GM19468 (cell line): ENCODE measurements around the gene ZNF408.

Source experiments
- ATAC-seq: cut with Tn5 transposase; IDR thresholded peaks from one replicate; pipeline ENCODE4 v1.9.1; 2021; ENCODE audit warnings: mild to moderate bottlenecking, moderate library complexity, moderate number of reproducible peaks; ENCODE audit not compliant: unreplicated experiment; ENCODE audit errors: extremely low read depth

Gene ZNF408

DNA sequence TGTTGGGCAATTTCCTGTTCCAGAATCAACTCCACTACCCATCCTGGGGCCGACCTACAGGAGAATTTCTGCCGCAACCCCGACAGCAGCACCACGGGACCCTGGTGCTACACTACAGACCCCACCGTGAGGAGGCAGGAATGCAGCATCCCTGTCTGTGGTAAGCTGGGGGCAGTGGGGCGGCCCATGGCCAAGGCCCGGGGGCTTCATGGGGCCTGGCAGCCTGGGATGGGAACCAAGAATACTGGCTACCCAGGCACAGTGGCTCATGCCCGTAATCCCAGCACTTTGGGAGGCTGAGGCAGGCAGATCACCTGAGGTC is 22.5 kb downstream of the ZNF408 start:
- ATAC-seq: no peak

- no peak for ATAC-seq
Measured at GRCh38 chr11:46724088-46724487, 23.3 kb downstream of the ZNF408 start.

DNA sequence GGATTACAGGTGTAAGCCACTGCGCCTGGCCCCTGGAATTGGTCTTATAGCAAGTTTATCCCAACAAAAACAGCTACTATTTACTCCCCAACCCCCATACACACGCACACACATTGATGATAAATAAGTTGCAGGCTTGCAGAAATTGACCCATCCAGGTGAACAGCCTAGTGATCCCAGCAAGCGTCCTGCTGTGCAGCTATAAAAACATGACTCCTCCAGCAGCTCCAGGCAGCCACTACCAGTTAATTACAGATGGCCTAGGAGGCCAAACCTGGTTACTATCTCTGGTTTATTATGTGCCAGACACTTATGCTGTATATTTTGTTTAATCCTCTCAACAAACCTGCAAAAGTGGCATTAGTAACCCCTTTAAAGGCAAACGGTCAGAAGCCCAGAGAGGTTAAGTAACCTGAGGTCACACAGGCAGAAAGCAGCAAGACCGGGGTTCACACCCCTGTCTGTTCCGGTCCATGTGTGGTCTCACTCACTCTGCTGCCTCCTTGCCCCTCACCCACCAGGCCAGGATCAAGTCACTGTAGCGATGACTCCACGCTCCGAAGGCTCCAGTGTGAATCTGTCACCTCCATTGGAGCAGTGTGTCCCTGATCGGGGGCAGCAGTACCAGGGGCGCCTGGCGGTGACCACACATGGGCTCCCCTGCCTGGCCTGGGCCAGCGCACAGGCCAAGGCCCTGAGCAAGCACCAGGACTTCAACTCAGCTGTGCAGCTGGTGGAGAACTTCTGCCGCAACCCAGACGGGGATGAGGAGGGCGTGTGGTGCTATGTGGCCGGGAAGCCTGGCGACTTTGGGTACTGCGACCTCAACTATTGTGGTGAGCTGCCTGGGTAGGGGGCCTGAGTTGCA is 24.7 kb downstream of the ZNF408 start:
- ATAC-seq: no peak

DNA sequence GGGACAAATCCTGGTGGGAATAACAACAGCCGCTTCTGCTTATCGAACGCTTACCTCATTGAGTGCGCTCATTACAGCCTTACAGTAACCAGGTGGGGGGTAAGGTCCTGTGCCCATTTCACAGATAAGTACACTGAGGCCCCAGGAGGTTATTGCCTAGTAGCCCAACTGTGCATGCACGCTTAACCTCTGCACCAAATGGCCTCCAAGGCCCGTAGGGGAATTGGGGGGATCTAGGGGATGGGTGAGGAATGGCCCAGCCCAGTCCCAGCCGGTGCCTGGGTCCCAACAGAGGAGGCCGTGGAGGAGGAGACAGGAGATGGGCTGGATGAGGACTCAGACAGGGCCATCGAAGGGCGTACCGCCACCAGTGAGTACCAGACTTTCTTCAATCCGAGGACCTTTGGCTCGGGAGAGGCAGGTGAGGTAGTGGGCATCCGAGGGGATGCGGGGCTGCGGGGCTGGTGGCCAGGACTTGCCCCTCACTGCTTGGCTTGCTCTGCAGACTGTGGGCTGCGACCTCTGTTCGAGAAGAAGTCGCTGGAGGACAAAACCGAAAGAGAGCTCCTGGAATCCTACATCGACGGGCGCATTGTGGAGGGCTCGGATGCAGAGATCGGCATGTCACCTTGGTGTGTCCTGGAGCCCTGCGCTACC is 25.5 kb downstream of the ZNF408 start:
- ATAC-seq: no peak

DNA sequence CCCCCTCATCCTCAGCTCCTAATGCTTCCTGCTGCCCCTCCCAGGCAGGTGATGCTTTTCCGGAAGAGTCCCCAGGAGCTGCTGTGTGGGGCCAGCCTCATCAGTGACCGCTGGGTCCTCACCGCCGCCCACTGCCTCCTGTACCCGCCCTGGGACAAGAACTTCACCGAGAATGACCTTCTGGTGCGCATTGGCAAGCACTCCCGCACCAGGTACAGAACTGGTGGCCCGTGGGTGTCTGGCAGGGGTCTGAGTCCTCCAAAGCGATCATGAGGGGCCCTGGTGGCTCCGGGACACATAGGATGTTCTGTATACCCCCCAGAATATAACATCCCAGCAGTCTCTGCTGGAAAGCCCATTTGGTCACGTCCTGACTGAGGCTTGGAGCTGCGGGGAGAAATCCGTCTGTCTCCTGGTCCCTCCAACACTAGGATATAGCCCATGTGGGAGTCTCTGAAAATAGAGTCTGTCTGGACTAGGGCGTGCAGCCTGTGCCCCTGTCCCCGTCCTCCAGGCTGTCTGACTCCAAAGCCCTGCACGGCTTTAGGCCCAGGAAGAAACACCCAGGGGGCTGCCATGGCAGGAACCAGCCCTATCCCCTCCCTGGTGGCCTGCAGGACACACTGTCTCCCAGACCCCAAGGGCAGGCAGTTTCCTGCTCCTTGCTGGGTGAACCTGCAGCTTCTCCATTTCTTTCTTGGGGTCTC is 27.3 kb downstream of the ZNF408 start:
- no peak for ATAC-seq

DNA sequence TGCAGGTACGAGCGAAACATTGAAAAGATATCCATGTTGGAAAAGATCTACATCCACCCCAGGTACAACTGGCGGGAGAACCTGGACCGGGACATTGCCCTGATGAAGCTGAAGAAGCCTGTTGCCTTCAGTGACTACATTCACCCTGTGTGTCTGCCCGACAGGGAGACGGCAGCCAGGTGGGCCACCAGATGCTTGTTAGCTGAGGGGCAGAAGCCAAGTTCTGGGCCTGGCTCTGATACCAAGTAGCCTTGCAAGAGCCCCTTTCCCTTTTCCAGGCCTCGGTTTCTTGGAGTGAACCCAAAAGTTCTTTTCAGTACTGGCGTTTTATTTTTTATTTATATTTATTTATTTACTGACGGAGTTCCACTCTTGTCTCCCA is 27.8 kb downstream of the ZNF408 start:
- ATAC-seq: no peak

GRCh38 chr11:46729110-46730027 is 28.5 kb downstream of the ZNF408 start:
- ATAC-seq: no peak

DNA sequence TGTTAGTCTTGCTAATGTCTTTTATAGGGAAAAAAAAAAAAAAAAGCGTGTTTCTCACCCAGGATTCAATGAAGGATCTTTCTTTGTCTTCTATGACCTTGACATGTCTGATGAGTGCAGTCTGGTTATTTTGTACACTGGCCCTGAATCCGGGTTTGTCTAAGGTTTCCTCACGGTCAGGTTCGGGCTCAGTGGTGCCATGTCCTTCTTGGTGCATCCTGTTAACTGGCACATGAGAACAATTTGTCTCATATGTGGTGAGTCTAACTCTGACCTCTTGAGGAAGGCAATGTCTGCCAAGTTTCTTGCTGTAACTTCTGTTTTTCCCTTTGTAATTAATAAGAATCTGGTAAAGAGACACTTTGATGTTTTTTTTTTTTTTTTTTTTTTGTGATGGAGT is 30.7 kb downstream of the ZNF408 start:
- ATAC-seq: no peak

- no peak for ATAC-seq
Measured at GRCh38 chr11:46733234-46733633, 32.4 kb downstream of the ZNF408 start.

GRCh38 chr11:46736146-46736545 is 35.3 kb downstream of the ZNF408 start:
- no peak for ATAC-seq

DNA sequence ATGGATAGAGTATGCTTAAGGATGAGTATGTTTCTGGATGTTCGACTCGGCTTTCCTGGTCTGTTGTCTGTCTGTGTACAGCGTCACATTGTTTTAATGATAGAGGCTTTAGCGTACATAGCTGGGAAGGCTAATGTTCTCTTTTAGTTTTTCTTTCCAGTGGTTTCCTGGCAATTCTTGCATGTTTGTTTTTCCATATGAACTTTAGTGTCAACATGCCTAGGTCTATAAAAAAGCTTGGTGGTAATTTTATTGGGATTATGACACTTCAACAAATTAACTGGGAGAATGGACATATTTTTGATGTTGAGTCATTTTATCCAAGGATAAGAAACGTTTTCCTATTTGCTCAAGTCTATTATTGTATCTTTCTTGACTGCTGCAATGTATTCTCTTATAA is 35.8 kb downstream of the ZNF408 start:
- ATAC-seq: no peak

GRCh38 chr11:46737699-46738098 is 36.9 kb downstream of the ZNF408 start:
- ATAC-seq: no peak

- ATAC-seq: no peak
Measured at GRCh38 chr11:46738887-46739286, 38.1 kb downstream of the ZNF408 start.

GRCh38 chr11:46741600-46742484 is 41.0 kb downstream of the ZNF408 start:
- no peak for ATAC-seq

GRCh38 chr11:46743043-46743442 is 42.2 kb downstream of the ZNF408 start:
- ATAC-seq: no peak

GRCh38 chr11:46743693-46744339 is 43.0 kb downstream of the ZNF408 start:
- ATAC-seq: no peak

DNA sequence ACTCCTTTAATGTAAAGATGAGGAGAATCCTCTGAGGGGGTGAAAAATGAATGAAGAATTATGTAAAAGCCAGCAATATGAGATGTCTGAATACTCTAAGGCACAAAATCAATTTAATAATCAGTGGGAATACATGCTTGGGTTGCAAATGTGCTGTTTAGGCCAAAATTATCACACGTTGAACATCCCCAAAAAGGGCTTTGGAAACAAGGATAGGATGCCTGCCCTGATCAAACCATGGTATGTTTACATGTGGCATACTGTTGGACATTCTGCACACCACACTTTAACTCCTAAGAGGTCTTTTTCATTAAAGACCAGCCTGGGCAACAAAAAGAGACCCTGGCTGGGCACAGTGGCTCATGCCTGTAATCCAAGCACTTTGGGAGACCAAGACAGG is 44.5 kb downstream of the ZNF408 start:
- ATAC-seq: no peak

GRCh38 chr11:46745995-46746394 is 45.2 kb downstream of the ZNF408 start:
- ATAC-seq: no peak

DNA sequence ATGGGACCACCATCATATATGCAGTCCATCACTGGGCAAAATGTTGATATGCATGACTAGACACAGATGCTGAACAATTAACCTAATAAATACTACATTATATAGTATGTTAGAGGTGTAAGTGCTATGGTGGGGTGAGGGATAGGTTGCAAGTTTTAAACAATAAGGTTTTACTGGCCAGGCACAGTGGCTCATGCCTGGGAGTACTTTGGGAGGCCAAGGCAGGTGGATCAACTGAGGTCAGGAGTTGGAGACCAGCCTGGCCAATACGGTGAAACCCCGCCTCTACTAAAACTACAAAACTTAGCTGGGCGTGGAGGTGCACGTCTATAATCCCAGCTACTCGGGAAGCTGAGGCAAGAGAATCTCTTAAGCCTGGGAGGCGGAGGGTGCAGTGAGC is 46.3 kb downstream of the ZNF408 start:
- ATAC-seq: no peak
